NCI-H2107 treated with DMSO at 0.1 percent for 48 hours (cell line): Measurements from ENCODE around the gene F12.
A peak's percentile ranks its signal among the peaks of the same experiment; 100 is the strongest.

ENCODE experiments used
- DNase-seq: peaks from one replicate; lab custom pipeline; 2025; ENCODE audit not compliant: unreplicated experiment; lab: John Stamatoyannopoulos, UW

The F12 gene

GRCh38 chr5:177409043-177409801, at the start of gene F12:
F12 (minus strand) TSS chr5:177409564; CDS start chr5:177409527, 37 bp downstream.
- DNase-seq: no peak

DNA sequence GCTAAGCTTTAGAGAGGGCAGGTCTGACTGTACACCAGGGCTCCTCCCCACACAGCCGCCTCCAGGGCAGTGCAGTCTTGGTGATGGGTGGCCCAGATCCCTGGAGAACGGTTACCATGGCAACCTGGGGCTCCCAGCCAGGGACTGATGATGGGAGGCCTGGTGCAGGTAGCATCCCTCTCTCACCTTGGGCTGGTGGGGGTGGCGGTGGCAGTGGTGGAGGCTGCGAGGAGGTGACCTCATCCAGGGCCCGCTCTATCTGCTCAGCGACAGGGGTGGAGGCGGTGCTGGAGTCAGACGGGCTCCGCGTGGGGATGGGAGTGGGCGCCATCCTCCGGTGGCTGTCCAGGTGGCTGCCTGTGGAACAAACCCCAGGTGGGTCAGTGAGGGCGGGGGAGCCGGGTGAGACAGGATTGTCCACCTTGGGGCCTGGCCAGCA, 49.6 kb upstream of the F12 start:
- DNase-seq: no peak

- DNase-seq: no peak
These were observed 48.7 kb upstream of the F12 start for GRCh38 chr5:177457852-177458681.

GRCh38 chr5:177456976-177457851, 47.9 kb upstream of the F12 start:
- DNase-seq: peak; percentile 21

GRCh38 chr5:177456591-177456964, 47.2 kb upstream of the F12 start:
- no peak for DNase-seq

GRCh38 chr5:177455661-177456590, 46.6 kb upstream of the F12 start:
- DNase-seq: peak; percentile 63

DNA sequence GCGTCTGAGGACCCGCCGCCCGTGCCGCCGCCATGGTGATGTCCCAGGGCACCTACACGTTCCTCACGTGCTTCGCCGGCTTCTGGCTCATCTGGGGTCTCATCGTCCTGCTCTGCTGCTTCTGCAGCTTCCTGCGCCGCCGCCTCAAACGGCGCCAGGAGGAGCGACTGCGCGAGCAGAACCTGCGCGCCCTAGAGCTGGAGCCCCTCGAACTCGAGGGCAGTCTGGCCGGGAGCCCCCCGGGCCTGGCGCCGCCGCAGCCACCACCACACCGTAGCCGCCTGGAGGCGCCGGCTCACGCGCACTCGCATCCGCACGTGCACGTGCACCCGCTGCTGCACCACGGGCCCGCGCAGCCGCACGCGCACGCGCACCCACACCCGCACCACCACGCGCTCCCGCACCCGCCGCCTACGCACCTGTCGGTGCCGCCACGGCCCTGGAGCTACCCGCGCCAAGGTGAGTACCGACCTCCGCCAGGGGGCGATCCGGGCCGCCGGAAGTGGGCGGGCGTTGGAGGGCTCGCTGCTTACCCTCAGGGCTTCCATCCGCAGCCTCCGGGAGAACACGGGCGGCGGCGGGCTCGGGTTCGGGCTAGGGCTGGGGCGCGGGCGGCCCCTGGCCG, 45.8 kb upstream of the F12 start:
- DNase-seq: peak; percentile 25

GRCh38 chr5:177454397-177455035, 45.2 kb upstream of the F12 start:
- peak; percentile 43 for DNase-seq

- no peak for DNase-seq
These were observed 44.6 kb upstream of the F12 start for GRCh38 chr5:177453852-177454396.

GRCh38 chr5:177452688-177453638, 43.6 kb upstream of the F12 start:
- no peak for DNase-seq

DNA sequence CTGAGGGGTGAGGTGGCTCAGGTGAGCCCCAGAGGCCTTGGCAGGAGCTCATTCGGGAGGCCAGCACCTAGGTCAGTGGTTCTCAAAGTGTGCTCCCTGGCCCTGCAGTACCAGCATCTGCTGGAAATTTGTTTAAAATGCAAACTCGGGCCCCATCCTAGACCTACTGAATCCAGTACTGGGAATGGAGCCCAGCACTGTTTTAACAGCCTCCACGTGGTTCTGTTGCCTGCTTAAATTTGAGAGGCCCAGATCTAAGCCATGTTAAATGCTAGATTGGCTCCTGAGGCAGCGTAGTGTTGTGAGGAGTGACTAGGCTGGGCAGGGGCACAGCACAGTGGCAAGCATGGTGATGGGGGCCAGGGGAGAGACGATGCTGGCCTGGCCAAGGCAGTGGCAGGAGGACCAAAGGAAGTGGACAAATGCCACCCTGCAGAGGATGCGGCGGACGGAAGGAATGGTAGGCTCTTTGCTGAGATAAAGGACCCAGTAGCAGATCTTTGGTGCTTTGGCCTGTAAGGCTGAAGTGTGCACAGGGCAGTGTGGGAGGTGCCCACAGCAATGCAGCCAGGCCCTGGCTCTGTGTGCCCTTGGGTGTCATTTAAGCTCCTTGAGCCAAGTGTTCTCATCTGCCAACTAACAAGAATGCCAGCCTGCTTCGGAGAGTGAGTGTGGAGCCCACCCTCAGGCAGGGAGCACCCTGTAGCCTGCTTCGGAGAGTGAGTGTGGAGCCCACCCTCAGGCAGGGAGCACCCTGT, 41.5 kb upstream of the F12 start:
- DNase-seq: no peak

- no peak for DNase-seq
These were observed 40.0 kb upstream of the F12 start for GRCh38 chr5:177449140-177450061.

DNA sequence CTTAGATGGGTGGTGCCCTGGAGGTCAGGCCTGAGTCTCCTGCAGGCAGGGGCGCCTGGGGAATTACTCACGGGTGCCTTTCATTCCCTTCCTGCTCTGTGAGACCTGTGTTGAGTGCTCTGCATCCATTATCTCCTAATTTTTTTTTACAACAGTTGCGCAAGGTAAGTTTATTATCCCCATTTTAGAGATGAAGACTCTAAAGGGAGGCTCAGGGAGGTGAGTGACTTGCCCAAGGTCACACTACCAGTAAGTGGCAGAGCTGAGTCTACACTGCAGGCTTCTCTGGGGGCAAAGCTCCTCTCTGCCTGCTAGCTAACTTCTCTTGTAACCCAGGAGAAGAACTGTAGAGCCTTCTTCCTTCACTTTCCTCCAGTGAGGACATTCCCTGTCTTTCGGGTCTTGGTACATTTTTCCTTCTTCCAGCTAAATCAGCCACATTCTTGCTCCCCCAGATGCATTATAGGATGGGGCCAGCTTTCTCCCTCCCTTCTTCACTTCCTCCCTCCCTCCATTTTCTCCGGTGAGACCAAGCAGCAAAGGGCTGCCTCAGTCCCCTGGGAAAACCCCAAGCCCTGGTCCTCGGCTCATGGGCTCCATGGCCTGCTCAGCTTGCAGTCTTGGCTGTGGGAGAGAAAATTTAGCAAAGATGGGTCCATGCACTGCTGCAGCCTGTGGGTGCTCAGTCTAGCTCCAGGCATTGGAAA, 39.0 kb upstream of the F12 start:
- DNase-seq: no peak

GRCh38 chr5:177447611-177448243, 38.4 kb upstream of the F12 start:
- DNase-seq: no peak

DNA sequence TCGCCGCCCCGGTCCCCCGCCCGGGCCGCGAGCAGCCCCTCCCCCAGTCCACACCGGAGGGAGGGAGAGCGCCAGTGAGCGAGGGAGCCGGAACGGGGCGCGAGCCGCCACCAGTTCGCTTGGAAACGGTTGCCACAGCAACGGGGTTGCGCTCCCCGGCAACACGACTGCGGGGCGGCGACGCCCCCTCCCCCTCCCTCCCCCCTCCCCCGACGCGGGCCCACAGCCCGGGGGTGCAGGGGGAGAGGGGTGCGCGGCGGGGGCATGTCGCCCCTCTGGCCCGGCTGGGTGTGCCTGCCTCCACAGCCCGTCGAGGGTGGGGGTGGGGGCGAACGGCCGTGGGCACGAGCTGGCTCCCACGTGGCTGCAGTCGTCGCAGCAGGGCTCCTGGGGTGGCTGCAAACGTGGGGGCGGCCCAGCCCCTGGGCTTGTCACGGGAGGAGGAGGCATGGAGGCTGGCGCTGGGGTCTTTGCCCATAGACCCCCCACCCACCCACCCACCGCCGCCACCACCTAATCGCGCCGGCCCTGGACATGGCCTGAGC, 37.8 kb upstream of the F12 start:
- no peak for DNase-seq
